ENCODE results near the gene UNC93A. TPM values are rescaled to one million over a fixed set of nuclear protein-coding genes. Genes with fewer than 3 reads are reported as not detected.
A peak's percentile ranks its signal among the peaks of the same experiment; 100 is the strongest.

UNC93A gene
- total RNA-seq, 1 donor from 2014 or later = 8.1 TPM

GRCh38 chr6:167345960-167346359 is 54.8 kb downstream of the UNC93A start:
- DNase-seq (ENCODE audit: low spot score, unreplicated experiment) = no peak
- Mint-ChIP-seq H3K27ac (peak overlapping the region; percentile 30), H3K27me3 (peaks cover 6% of the 10 kb centered on the region), H3K9me3 (ENCODE audit: low read depth) (peaks cover 33% of the 10 kb centered on the region), H3K36me3 (ENCODE audit: insufficient read depth) (peaks cover 19% of the 10 kb centered on the region), H3K4me3 (ENCODE audit: low read depth) (no peak overlapping the region), H3K4me1 (ENCODE audit: low read depth) (peaks cover 52% of the 10 kb centered on the region)
- TF ChIP-seq CTCF (IDR thresholded peaks at IDR 0.05; ENCODE audit: unreplicated experiment) = no peak

- TF ChIP-seq CTCF (IDR thresholded peaks at IDR 0.05; ENCODE audit: unreplicated experiment) = no peak
- Mint-ChIP-seq H3K4me3 (ENCODE audit: low read depth) (no peak overlapping the region), H3K27me3 (peaks cover 6% of the 10 kb centered on the region), H3K9me3 (ENCODE audit: low read depth) (peaks cover 30% of the 10 kb centered on the region), H3K27ac (no peak overlapping the region), H3K36me3 (ENCODE audit: insufficient read depth) (peaks cover 16% of the 10 kb centered on the region), H3K4me1 (ENCODE audit: low read depth) (peaks cover 42% of the 10 kb centered on the region)
- no peak for DNase-seq (ENCODE audit: low spot score, unreplicated experiment)
These were observed 56.1 kb downstream of the UNC93A start for GRCh38 chr6:167347226-167347625.

- no peak for DNase-seq (ENCODE audit: low spot score, unreplicated experiment)
- peak overlapping the region; percentile 62 for H3K27ac Mint-ChIP-seq
- no peak for TF ChIP-seq CTCF (IDR thresholded peaks at IDR 0.05; ENCODE audit: unreplicated experiment)
- H3K4me1 Mint-ChIP-seq (ENCODE audit: low read depth) = peaks cover 32% of the 10 kb centered on the region
- peak overlapping the region; percentile 66 for H3K4me3 Mint-ChIP-seq (ENCODE audit: low read depth)
- peaks cover 6% of the 10 kb centered on the region for H3K27me3 Mint-ChIP-seq
- peaks cover 15% of the 10 kb centered on the region for H3K36me3 Mint-ChIP-seq (ENCODE audit: insufficient read depth)
- H3K9me3 Mint-ChIP-seq (ENCODE audit: low read depth) = peaks cover 30% of the 10 kb centered on the region
These were observed 58.6 kb downstream of the UNC93A start for GRCh38 chr6:167349631-167350274.

- H3K27me3 Mint-ChIP-seq = peaks cover 6% of the 10 kb centered on the region
- peak overlapping the region; percentile 62 for H3K27ac Mint-ChIP-seq
- DNase-seq (ENCODE audit: low spot score, unreplicated experiment) = no peak
- H3K4me3 Mint-ChIP-seq (ENCODE audit: low read depth) = peak overlapping the region; percentile 66
- TF ChIP-seq CTCF (IDR thresholded peaks at IDR 0.05; ENCODE audit: unreplicated experiment) = no peak
- peaks cover 13% of the 10 kb centered on the region for H3K36me3 Mint-ChIP-seq (ENCODE audit: insufficient read depth)
- H3K9me3 Mint-ChIP-seq (ENCODE audit: low read depth) = peaks cover 26% of the 10 kb centered on the region
- peaks cover 27% of the 10 kb centered on the region for H3K4me1 Mint-ChIP-seq (ENCODE audit: low read depth)
These were observed 59.2 kb downstream of the UNC93A start for GRCh38 chr6:167350275-167350696.

- Mint-ChIP-seq H3K9me3 (ENCODE audit: low read depth) (peaks cover 22% of the 10 kb centered on the region), H3K27ac (peak overlapping the region; percentile 95), H3K4me1 (ENCODE audit: low read depth) (peaks cover 22% of the 10 kb centered on the region), H3K4me3 (ENCODE audit: low read depth) (peak overlapping the region; percentile 66), H3K27me3 (peaks cover 6% of the 10 kb centered on the region), H3K36me3 (ENCODE audit: insufficient read depth) (peaks cover 11% of the 10 kb centered on the region)
- peak; percentile 82 for TF ChIP-seq CTCF (IDR thresholded peaks at IDR 0.05; ENCODE audit: unreplicated experiment)
- DNase-seq (ENCODE audit: low spot score, unreplicated experiment) = peak; percentile 80
These were observed 59.9 kb downstream of the UNC93A start for GRCh38 chr6:167350731-167351655.
